NCI-H2107 treated with DMSO at 0.1 percent for 48 hours (cell line): ENCODE results near the gene MASP1.

Experiments
- DNase-seq: peaks from one replicate; lab custom pipeline; 2025; ENCODE audit not compliant: unreplicated experiment; lab: John Stamatoyannopoulos, UW

Gene MASP1

DNA sequence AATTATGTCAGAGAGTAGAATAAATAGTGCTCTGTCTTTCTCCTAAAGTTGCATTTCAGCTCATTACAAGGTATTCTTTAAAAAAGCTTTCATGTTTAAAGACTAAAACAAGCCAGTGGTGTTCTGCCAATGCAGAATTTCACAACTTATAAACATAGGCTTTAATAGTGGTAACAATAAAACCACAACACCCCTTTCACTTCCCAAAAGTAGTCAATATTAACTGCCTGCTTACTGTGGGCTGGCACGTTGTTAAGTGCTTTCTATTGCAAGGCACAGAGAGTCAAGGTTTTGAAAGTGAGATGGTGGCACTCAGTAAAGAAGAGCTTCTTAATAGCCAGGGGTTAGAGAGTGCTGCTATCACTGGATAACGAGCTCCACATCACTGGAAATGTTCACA is 102.6 kb downstream of the MASP1 start:
- DNase-seq, result peak; percentile 76

DNA sequence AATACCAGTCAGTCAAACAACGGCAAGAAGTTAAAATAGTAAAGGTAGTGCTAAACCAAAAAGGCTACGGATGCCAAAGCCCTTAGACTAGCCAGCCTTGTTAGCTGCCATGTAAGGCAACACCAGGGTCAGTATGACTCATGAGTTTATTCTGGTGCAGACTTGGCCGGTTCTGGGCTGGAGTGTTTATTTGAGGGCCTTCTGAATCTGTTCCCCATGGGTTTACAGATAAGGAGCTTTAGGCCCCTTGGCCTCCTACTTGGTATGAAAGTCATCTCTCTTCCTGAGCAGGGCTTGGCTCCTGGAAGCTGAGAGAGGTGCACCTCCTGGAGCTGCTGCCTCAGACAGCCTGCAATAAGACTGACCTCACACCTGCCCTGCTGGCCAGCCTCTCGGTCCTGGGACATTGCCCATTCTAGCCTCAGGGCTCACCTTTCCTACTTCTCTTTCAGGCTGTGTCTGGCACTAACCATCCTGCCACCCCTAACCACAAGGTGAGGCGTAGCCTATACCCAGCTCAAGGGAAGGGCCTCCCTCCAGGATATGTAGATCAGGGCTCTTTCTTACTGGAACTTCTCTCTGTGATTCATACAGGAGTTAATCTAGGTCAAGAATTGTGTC is 104.6 kb downstream of the MASP1 start:
- no peak for DNase-seq

- DNase-seq, result no peak
Observed at GRCh38 chr3:187186375-187186774, 105.2 kb downstream of the MASP1 start.

GRCh38 chr3:187185759-187186158 is 105.8 kb downstream of the MASP1 start:
- no peak for DNase-seq
